DND-41 (cell line): ENCODE data around the gene ACSL6.

ENCODE experiments used
- ATAC-seq: fragments of 200-7000 bp; cut with Tn5 transposase; 3 replicates; pipeline ENCODE4 v1.9.1; 2021; ENCODE audit warnings: low read depth; ENCODE audit not compliant: insufficient read depth
- DNase-seq: peaks from one replicate; pipeline ENCODE4 v3.0.0-alpha.2; 2020
- H2AFZ ChIP-seq: 2 replicates; pipeline ENCODE4 v1.6.0; 2012; ENCODE audit warnings: low read depth, low read length
- H3K27ac ChIP-seq: 2 replicates; pipeline ENCODE4 v1.5.1; 2012; ENCODE audit warnings: low read length, inconsistent platforms
- H3K27me3 ChIP-seq: fragments of 200-600 bp; sonication (generic); 2 replicates; pipeline ENCODE4 v1.6.0; 2012; ENCODE audit warnings: low read length, mild to moderate bottlenecking, inconsistent platforms; ENCODE audit not compliant: insufficient read depth, poor library complexity
- H3K36me3 ChIP-seq: 2 replicates; pipeline ENCODE4 v1.5.1; 2012; ENCODE audit warnings: low read length, inconsistent platforms; ENCODE audit not compliant: insufficient read depth
- H3K4me1 ChIP-seq: 2 replicates; pipeline ENCODE4 v1.5.1; 2012; ENCODE audit warnings: mild to moderate bottlenecking, low read length; ENCODE audit not compliant: insufficient read depth
- H3K4me2 ChIP-seq: 2 replicates; pipeline ENCODE4 v1.6.0; 2012; ENCODE audit warnings: mild to moderate bottlenecking, moderate library complexity, low read length, inconsistent platforms; ENCODE audit not compliant: insufficient read depth
- H3K4me3 ChIP-seq, 2 experiments: fragments of 200-600 bp in 1 of 2; shearing (Covaris generic) in 1 of 2; 2 replicates each; pipeline ENCODE4 v1.5.1; 2012 to 2016; ENCODE audit warnings: inconsistent platforms in 2 of 2, low read length in 2 of 2, mild to moderate bottlenecking in 2 of 2, low read depth in 1 of 2, moderate library complexity in 1 of 2
- H3K79me2 ChIP-seq: 2 replicates; pipeline ENCODE4 v1.6.0; 2012; ENCODE audit warnings: low read length, inconsistent platforms; ENCODE audit not compliant: insufficient read depth
- H3K9ac ChIP-seq: 2 replicates; pipeline ENCODE4 v1.6.0; 2012; ENCODE audit warnings: low read depth, mild to moderate bottlenecking, inconsistent platforms, low read length, moderate library complexity
- H3K9me3 ChIP-seq: 2 replicates; pipeline ENCODE4 v1.5.1; 2012; ENCODE audit warnings: low read length, moderate library complexity, mild to moderate bottlenecking, inconsistent platforms; ENCODE audit not compliant: insufficient read depth, severe bottlenecking
- H4K20me1 ChIP-seq: 2 replicates; pipeline ENCODE4 v1.6.0; 2012; ENCODE audit warnings: low read length; ENCODE audit not compliant: insufficient read depth
- CTCF ChIP-seq: IDR thresholded peaks from 2 replicates; pipeline ENCODE4 v1.5.1; 2012; ENCODE audit warnings: borderline replicate concordance, low read length, moderate library complexity, mild to moderate bottlenecking; ENCODE audit not compliant: poor library complexity, severe bottlenecking; ENCODE audit errors: extremely low read depth
- EZH2 ChIP-seq: IDR thresholded peaks from 3 replicates; pipeline ENCODE4 v1.6.1; 2012; ENCODE audit warnings: borderline replicate concordance, low read depth, mild to moderate bottlenecking, moderate library complexity, low read length, inconsistent platforms; ENCODE audit not compliant: severe bottlenecking

Gene ACSL6

DNA sequence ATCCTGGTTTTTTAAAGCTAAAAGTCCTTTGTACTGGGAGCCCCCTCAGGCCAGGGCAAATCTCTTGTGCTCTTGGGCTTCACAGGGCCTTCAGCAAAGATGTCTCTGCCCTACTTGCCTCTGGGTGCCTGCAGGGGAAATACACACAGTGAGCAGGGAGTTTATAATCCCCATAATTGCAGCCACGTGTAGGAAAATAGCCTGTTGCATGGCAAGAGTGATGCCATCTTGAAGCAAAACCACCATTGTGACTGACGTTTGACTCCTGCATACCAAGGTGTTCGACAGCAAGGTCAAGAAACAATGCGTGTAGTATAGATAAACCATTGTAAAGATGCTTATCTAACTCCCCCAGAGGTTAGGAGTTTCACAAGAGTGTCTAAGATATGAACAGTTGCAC, 37.6 kb upstream of the ACSL6 start:
- no peak for ATAC-seq
- DNase-seq, result no peak
- H3K36me3 ChIP-seq, result no peaks in the 10 kb centered on the region

DNA sequence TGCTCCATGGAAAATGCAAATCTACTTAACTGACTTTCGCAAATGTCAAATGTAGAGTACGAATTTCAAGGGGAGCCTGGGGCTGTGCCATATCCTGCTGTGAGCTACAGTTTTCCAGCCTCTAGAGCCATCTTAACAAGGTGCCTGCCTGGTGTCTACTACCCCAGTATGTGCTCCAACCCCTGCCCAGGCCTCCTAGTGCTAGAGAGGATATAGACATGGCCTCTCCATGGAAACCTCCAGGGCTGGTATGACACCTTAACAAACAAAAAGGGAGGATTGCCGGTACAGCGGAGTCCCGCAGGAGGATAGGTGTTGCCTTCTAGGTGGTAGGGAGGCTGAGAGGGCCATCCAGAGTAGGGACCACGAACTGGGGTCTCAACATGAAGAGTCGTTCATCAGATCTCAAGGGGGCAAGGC, 35.4 kb upstream of the ACSL6 start:
- H3K36me3 ChIP-seq, result no peaks in the 10 kb centered on the region
- no peaks in the 10 kb centered on the region for H4K20me1 ChIP-seq
- DNase-seq (no peak), ATAC-seq (no peak)
- H3K9me3 ChIP-seq, result no peaks in the 10 kb centered on the region
- no peak overlapping the region for H2AFZ ChIP-seq
- H3K27me3 ChIP-seq, result no peaks in the 10 kb centered on the region
- no peak overlapping the region for H3K9ac ChIP-seq
- TF ChIP-seq EZH2 (no peak), CTCF (no peak)
- H3K4me3 ChIP-seq, result no peak overlapping the region
- no peaks in the 10 kb centered on the region for H3K79me2 ChIP-seq
- no peak overlapping the region for H3K27ac ChIP-seq
- H3K4me2 ChIP-seq, result no peak overlapping the region
- no peaks in the 10 kb centered on the region for H3K4me1 ChIP-seq

More for the DNA sequence above, 37.6 kb upstream of the ACSL6 start:
- Histone ChIP-seq H3K9ac (no peak overlapping the region), H4K20me1 (no peaks in the 10 kb centered on the region), H3K4me2 (no peak overlapping the region), H3K9me3 (no peaks in the 10 kb centered on the region), H3K4me1 (no peaks in the 10 kb centered on the region), H3K27ac (no peak overlapping the region), H3K79me2 (no peaks in the 10 kb centered on the region), H2AFZ (no peak overlapping the region), H3K4me3 (no peak overlapping the region), H3K27me3 (no peaks in the 10 kb centered on the region)
- TF ChIP-seq CTCF, result no peak
- no peak for TF ChIP-seq EZH2

DNA sequence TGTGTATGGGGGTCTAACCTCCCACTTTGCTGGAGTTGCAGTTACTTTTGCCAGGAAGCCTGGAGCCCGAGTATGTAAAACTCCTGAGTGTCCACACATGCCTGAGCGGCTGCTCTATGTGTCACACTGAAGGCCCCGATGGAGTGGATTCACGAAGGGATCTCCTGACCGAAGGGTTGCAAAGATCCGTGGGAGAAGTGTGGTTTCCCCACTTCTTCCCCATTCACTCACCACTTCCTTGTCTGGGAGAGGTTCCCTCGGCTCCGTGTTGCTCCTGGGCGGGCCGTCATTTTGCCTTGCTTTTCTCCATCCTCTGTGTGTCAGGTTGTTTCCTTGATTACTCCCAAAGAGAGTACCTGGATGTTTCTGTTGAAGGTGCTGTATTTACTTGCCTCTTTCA, 32.7 kb upstream of the ACSL6 start:
- Histone ChIP-seq H3K4me2 (no peak overlapping the region), H3K27me3 (no peaks in the 10 kb centered on the region), H3K79me2 (no peaks in the 10 kb centered on the region), H4K20me1 (no peaks in the 10 kb centered on the region), H3K9ac (no peak overlapping the region), H2AFZ (no peak overlapping the region), H3K36me3 (no peaks in the 10 kb centered on the region), H3K9me3 (no peaks in the 10 kb centered on the region), H3K4me1 (no peaks in the 10 kb centered on the region), H3K27ac (no peak overlapping the region), H3K4me3 (no peak overlapping the region)
- no peak for ATAC-seq
- no peak for DNase-seq
- TF ChIP-seq CTCF, result no peak
- TF ChIP-seq EZH2, result no peak

DNA sequence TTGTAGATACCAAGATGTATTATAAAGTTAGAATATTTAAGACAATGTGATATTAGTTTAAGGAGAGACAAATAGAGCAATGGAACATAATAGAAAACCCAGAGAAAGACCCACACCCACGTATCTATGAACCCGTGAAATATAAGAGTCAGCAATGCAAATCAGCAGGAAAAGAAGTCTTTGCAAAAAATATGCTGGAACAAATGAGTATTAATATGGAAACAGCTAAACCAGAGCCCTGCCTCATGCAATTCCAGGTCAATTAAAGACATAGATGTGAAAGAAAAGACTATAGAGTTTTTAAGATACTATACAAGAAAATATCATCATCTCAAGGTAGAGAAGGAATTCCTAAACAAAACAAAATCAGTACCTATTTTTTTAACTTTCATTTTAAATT, 25.9 kb upstream of the ACSL6 start:
- Histone ChIP-seq H3K9me3 (no peaks in the 10 kb centered on the region), H4K20me1 (no peaks in the 10 kb centered on the region), H3K4me3 (no peak overlapping the region), H3K4me1 (no peaks in the 10 kb centered on the region), H3K27me3 (peaks cover 6% of the 10 kb centered on the region), H3K9ac (no peak overlapping the region), H3K36me3 (no peaks in the 10 kb centered on the region), H3K27ac (no peak overlapping the region), H2AFZ (no peak overlapping the region), H3K79me2 (no peaks in the 10 kb centered on the region), H3K4me2 (no peak overlapping the region)
- TF ChIP-seq EZH2, result no peak
- no peak for TF ChIP-seq CTCF
- ATAC-seq, result no peak
- no peak for DNase-seq
